HL-60 (cell line): ENCODE measurements around the gene HHAT.

Experiments used
- POLR2AphosphoS5 ChIP-seq: IDR thresholded peaks from 2 replicates; pipeline ENCODE4 v1.6.1; 2012; ENCODE audit warnings: low read depth
- REST ChIP-seq: IDR thresholded peaks from 2 replicates; pipeline ENCODE4 v1.6.1; 2012; ENCODE audit warnings: low read depth; ENCODE audit not compliant: insufficient replicate concordance
- SPI1 ChIP-seq: IDR thresholded peaks from 2 replicates; pipeline ENCODE4 v1.6.1; 2012; ENCODE audit warnings: low read depth, mild to moderate bottlenecking, borderline replicate concordance
- TF ChIP-seq, protein P1 (sequence below): IDR thresholded peaks from one replicate; pipeline ENCODE4 v1.5.1; 2011; ENCODE audit warnings: low read length, control low read depth, inconsistent platforms; ENCODE audit not compliant: insufficient read depth

DNA sequence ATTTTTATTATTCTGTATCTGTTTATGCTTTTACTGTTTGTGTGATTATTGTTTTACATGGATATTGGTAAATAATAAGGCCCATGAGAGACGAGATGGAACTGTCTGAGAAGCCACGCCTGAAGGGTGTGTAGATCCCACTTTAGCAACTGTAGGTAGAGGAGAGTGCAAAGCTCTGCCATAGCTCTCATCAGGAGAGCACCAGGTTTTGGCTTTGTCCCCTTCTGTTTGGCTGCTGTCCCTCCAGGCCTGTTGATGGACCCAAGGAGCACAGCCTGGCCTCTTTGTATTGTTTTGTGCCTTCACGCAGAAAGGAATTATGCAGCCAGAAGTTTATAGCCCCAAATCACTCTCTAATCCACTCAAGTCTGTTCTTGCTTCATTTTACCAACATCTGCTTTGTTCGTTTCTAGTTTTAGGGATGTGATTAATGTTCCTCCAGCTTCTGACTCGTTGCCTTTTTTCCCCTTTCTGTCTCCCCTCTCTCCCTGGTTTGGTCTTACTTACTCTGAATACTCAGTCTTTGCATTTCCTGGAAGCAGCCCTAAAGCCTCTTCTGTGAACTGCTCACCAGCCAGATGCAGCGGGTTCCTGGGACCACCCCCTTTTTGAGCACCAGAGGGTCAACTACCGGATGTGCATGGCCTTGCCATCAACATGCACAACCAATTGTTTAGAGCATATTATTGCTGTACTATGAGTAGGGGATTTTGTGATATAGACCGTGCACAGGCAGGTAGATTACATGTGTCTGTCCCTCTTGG lies 127.3 kb downstream of the HHAT start:
- TF ChIP-seq POLR2AphosphoS5 = no peak
- TF ChIP-seq, protein P1, sequence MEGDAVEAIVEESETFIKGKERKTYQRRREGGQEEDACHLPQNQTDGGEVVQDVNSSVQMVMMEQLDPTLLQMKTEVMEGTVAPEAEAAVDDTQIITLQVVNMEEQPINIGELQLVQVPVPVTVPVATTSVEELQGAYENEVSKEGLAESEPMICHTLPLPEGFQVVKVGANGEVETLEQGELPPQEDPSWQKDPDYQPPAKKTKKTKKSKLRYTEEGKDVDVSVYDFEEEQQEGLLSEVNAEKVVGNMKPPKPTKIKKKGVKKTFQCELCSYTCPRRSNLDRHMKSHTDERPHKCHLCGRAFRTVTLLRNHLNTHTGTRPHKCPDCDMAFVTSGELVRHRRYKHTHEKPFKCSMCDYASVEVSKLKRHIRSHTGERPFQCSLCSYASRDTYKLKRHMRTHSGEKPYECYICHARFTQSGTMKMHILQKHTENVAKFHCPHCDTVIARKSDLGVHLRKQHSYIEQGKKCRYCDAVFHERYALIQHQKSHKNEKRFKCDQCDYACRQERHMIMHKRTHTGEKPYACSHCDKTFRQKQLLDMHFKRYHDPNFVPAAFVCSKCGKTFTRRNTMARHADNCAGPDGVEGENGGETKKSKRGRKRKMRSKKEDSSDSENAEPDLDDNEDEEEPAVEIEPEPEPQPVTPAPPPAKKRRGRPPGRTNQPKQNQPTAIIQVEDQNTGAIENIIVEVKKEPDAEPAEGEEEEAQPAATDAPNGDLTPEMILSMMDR = no peak
- TF ChIP-seq REST = no peak
- TF ChIP-seq SPI1 = no peak
